Loucy (cell line): Measurements from ENCODE around the gene PHF11.

Experiments
- H2AFZ ChIP-seq: fragments of 200-600 bp; sonication (generic); 2 replicates; pipeline ENCODE4 v1.6.0; 2016; ENCODE audit warnings: antibody characterized with exemption, mild to moderate bottlenecking, low read length, moderate library complexity
- H3F3A ChIP-seq: fragments of 200-600 bp; 2 replicates; pipeline ENCODE4 v1.6.0; 2016; ENCODE audit warnings: antibody characterized with exemption, low read depth, mild to moderate bottlenecking
- H3K27me3 ChIP-seq: fragments of 200-600 bp; sonication (generic); 2 replicates; pipeline ENCODE4 v1.6.1; 2014; ENCODE audit warnings: low read length, mild to moderate bottlenecking; ENCODE audit not compliant: insufficient read depth, poor library complexity, severe bottlenecking
- H3K36me3 ChIP-seq: fragments of 200-600 bp; sonication (generic); 2 replicates; pipeline ENCODE4 v1.6.1; 2016; ENCODE audit warnings: low read length; ENCODE audit not compliant: insufficient read depth
- H3K4me1 ChIP-seq: fragments of 200-600 bp; sonication (generic); 2 replicates; pipeline ENCODE4 v1.5.1; 2014; ENCODE audit warnings: low read length, mild to moderate bottlenecking; ENCODE audit not compliant: insufficient read depth, poor library complexity, severe bottlenecking
- H3K4me2 ChIP-seq: fragments of 200-600 bp; sonication (generic); 2 replicates; pipeline ENCODE4 v1.6.0; 2014; ENCODE audit warnings: antibody characterized with exemption, low read length, low read depth, mild to moderate bottlenecking; ENCODE audit not compliant: poor library complexity, severe bottlenecking
- H3K4me3 ChIP-seq: fragments of 200-600 bp; sonication (generic); 2 replicates; pipeline ENCODE4 v1.5.1; 2014; ENCODE audit warnings: low read length, mild to moderate bottlenecking, mixed read lengths; ENCODE audit not compliant: poor library complexity, severe bottlenecking
- H3K79me2 ChIP-seq: fragments of 200-600 bp; sonication (generic); 2 replicates; pipeline ENCODE4 v1.6.1; 2014; ENCODE audit warnings: low read length; ENCODE audit not compliant: insufficient read depth
- H3K9ac ChIP-seq: fragments of 200-600 bp; sonication (generic); 2 replicates; pipeline ENCODE4 v1.6.0; 2014; ENCODE audit warnings: mild to moderate bottlenecking, low read depth, low read length, moderate library complexity; ENCODE audit not compliant: poor library complexity, severe bottlenecking
- H3K9me2 ChIP-seq: fragments of 200-600 bp; sonication (generic); replicated peaks from 2 replicates; pipeline ENCODE4 v1.6.1; 2016; ENCODE audit warnings: low read depth, low read length, mixed read lengths
- H3K9me3 ChIP-seq: fragments of 200-600 bp; sonication (generic); 2 replicates; pipeline ENCODE4 v1.6.1; 2014; ENCODE audit warnings: mild to moderate bottlenecking, antibody characterized with exemption, low read length, low read depth; ENCODE audit not compliant: insufficient read depth
- H4K20me1 ChIP-seq: fragments of 200-600 bp; sonication (generic); 2 replicates; pipeline ENCODE4 v1.6.0; 2014; ENCODE audit warnings: antibody characterized with exemption, low read length, mild to moderate bottlenecking; ENCODE audit not compliant: insufficient read depth, poor library complexity, severe bottlenecking
- CTCF ChIP-seq: fragments of 200-600 bp; sonication (generic); conservative IDR thresholded peaks from 2 replicates; pipeline ENCODE4 v1.5.1; 2014; ENCODE audit warnings: mild to moderate bottlenecking, antibody characterized with exemption, low read length
- EZH2phosphoT487 ChIP-seq: fragments of 200-600 bp; IDR thresholded peaks from 2 replicates; pipeline ENCODE4 v1.6.1; 2018; ENCODE audit warnings: antibody characterized with exemption, mild to moderate bottlenecking, moderate library complexity, borderline replicate concordance

Gene PHF11

GRCh38 chr13:49495783-49496762 lies at the start of gene PHF11:
Gene PHF11, plus strand, starts transcription at chr13:49495953. Its CDS starts 49 bp downstream, at chr13:49496002.
- H3K79me2 ChIP-seq, result no peaks in the 10 kb centered on the region
- TF ChIP-seq EZH2phosphoT487 (no peak), CTCF (no peak)
- H3K9me3 ChIP-seq, result no peaks in the 10 kb centered on the region
- peak within 1 kb of the TSS; percentile 96 for H2AFZ ChIP-seq
- H3K27me3 ChIP-seq, result no peaks in the 10 kb centered on the region
- peak within 1 kb of the TSS; percentile 81 for H3K4me2 ChIP-seq
- H3K9me2 ChIP-seq, result no peaks in the 10 kb centered on the region
- H3K9ac ChIP-seq, result peak within 1 kb of the TSS; percentile 89
- peaks cover 9% of the 10 kb centered on the region for H3K4me1 ChIP-seq
- no peaks in the 10 kb centered on the region for H3K36me3 ChIP-seq
- H4K20me1 ChIP-seq, result no peaks in the 10 kb centered on the region
- peaks cover 8% of the 10 kb centered on the region; the same call in 1 of the 2 replicates for H3F3A ChIP-seq
- H3K4me3 ChIP-seq, result peak within 1 kb of the TSS; percentile 91

GRCh38 chr13:49446473-49446872 lies 49.3 kb upstream of the PHF11 start:
- H3K36me3 ChIP-seq, result no peaks in the 10 kb centered on the region
- peak overlapping the region; percentile 88 for H3K4me3 ChIP-seq
- peak overlapping the region; percentile 87 for H3K4me2 ChIP-seq
- no peaks in the 10 kb centered on the region for H4K20me1 ChIP-seq
- H3K79me2 ChIP-seq, result peaks cover 63% of the 10 kb centered on the region
- peaks cover 7% of the 10 kb centered on the region; the same call in 1 of the 2 replicates for H3F3A ChIP-seq
- H3K27me3 ChIP-seq, result no peaks in the 10 kb centered on the region
- H3K4me1 ChIP-seq, result peaks cover 51% of the 10 kb centered on the region
- H3K9me2 ChIP-seq, result no peaks in the 10 kb centered on the region
- H3K9ac ChIP-seq, result peak overlapping the region; percentile 39
- H2AFZ ChIP-seq, result no peak overlapping the region
- H3K9me3 ChIP-seq, result no peaks in the 10 kb centered on the region
- TF ChIP-seq CTCF, result no peak
- TF ChIP-seq EZH2phosphoT487, result no peak

GRCh38 chr13:49448753-49449152 lies 47.0 kb upstream of the PHF11 start:
- Histone ChIP-seq H3K9me2 (no peaks in the 10 kb centered on the region), H3K4me2 (peak overlapping the region; percentile 87)

More at GRCh38 chr13:49448753-49449152, 47.0 kb upstream of the PHF11 start:
- H2AFZ ChIP-seq, result no peak overlapping the region
- no peaks in the 10 kb centered on the region for H3K9me3 ChIP-seq
- H3K79me2 ChIP-seq, result peaks cover 57% of the 10 kb centered on the region
- peak overlapping the region; percentile 39 for H3K9ac ChIP-seq
- no peaks in the 10 kb centered on the region; the same call in 1 of the 2 replicates for H3K36me3 ChIP-seq
- H3K27me3 ChIP-seq, result no peaks in the 10 kb centered on the region
- TF ChIP-seq EZH2phosphoT487 (no peak), CTCF (no peak)
- H3F3A ChIP-seq, result peaks cover 7% of the 10 kb centered on the region; the same call in 1 of the 2 replicates
- peaks cover 46% of the 10 kb centered on the region for H3K4me1 ChIP-seq
- peak overlapping the region; percentile 88 for H3K4me3 ChIP-seq
- H4K20me1 ChIP-seq, result no peaks in the 10 kb centered on the region
